COR-L47 (cell line): ENCODE results near the gene ANKRD23.
A peak's percentile ranks its signal among the peaks of the same experiment; 100 is the strongest.

Source experiments
- DNase-seq: peaks from one replicate; lab custom pipeline; 2025; lab: John Stamatoyannopoulos, UW

The ANKRD23 gene

GRCh38 chr2:96838345-96839292 is 5.2 kb downstream of the ANKRD23 start:
- DNase-seq, result no peak

GRCh38 chr2:96837575-96837974 is 6.2 kb downstream of the ANKRD23 start:
- no peak for DNase-seq

- no peak for DNase-seq
Observed at GRCh38 chr2:96835830-96836229, 8.0 kb downstream of the ANKRD23 start.

- DNase-seq, result peak; percentile 91
Observed at GRCh38 chr2:96832754-96833507, 10.9 kb downstream of the ANKRD23 start.

GRCh38 chr2:96832408-96832753 is 11.4 kb downstream of the ANKRD23 start:
- DNase-seq, result no peak

GRCh38 chr2:96831679-96832078 is 12.1 kb downstream of the ANKRD23 start:
- DNase-seq, result no peak

- no peak for DNase-seq
Observed at GRCh38 chr2:96830044-96830562, 13.7 kb downstream of the ANKRD23 start.

- no peak for DNase-seq
Observed at GRCh38 chr2:96828874-96829273, 14.9 kb downstream of the ANKRD23 start.

- DNase-seq, result no peak
Observed at GRCh38 chr2:96828436-96828835, 15.4 kb downstream of the ANKRD23 start.

- DNase-seq, result no peak
Observed at GRCh38 chr2:96826546-96827278, 17.1 kb downstream of the ANKRD23 start.

- no peak for DNase-seq
Observed at GRCh38 chr2:96825057-96825456, 18.8 kb downstream of the ANKRD23 start.

- no peak for DNase-seq
Observed at GRCh38 chr2:96824079-96824870, 19.5 kb downstream of the ANKRD23 start.

- no peak for DNase-seq
Observed at GRCh38 chr2:96823198-96823597, 20.6 kb downstream of the ANKRD23 start.

- DNase-seq, result no peak
Observed at GRCh38 chr2:96822786-96823185, 21.0 kb downstream of the ANKRD23 start.

- no peak for DNase-seq
Observed at GRCh38 chr2:96821113-96821675, 22.6 kb downstream of the ANKRD23 start.

GRCh38 chr2:96819876-96820511 is 23.8 kb downstream of the ANKRD23 start:
- no peak for DNase-seq

GRCh38 chr2:96819128-96819875 is 24.5 kb downstream of the ANKRD23 start:
- peak; percentile 18 for DNase-seq

- DNase-seq, result no peak
Observed at GRCh38 chr2:96817882-96818281, 25.9 kb downstream of the ANKRD23 start.

GRCh38 chr2:96816836-96817702 is 26.8 kb downstream of the ANKRD23 start:
- DNase-seq, result no peak
